OCI-LY3 (cell line): ENCODE measurements around the gene RGS18.

Experiments
- H2AFZ ChIP-seq: fragments of 200-600, 300-600 bp; shearing (Covaris generic); 2 replicates; pipeline ENCODE4 v1.6.0; 2014; ENCODE audit warnings: antibody characterized with exemption, low read depth, low read length
- H3K27ac ChIP-seq: fragments of 200-600, 300-600 bp; sonication (generic); 2 replicates; pipeline ENCODE4 v1.5.1; 2014; ENCODE audit warnings: mild to moderate bottlenecking, low read length, moderate library complexity, mixed read lengths
- H3K27me3 ChIP-seq: fragments of 200-600, 300-600 bp; sonication (generic); 2 replicates; pipeline ENCODE4 v1.6.1; 2014; ENCODE audit warnings: low read depth, low read length, mixed read lengths
- H3K36me3 ChIP-seq: fragments of 200-600, 300-600 bp; sonication (generic); replicated peaks from 2 replicates; pipeline ENCODE3; 2014; ENCODE audit warnings: low read depth, low read length, mixed read lengths
- H3K4me1 ChIP-seq: fragments of 300-600, 200-600 bp; sonication (generic); 2 replicates; pipeline ENCODE4 v1.6.1; 2014; ENCODE audit warnings: low read length, mixed read lengths
- H3K4me2 ChIP-seq: fragments of 200-600, 300-600 bp; sonication (generic); 2 replicates; pipeline ENCODE4 v1.6.1; 2014; ENCODE audit warnings: low read length, mixed read lengths
- H3K4me3 ChIP-seq: fragments of 300-600, 200-600 bp; sonication (generic); 2 replicates; pipeline ENCODE4 v1.5.1; 2014; ENCODE audit warnings: antibody characterized with exemption, mild to moderate bottlenecking, low read length, moderate library complexity
- H3K79me2 ChIP-seq: fragments of 300-600, 200-600 bp; shearing (Covaris generic); 2 replicates; pipeline ENCODE4 v1.6.1; 2014; ENCODE audit warnings: mild to moderate bottlenecking, low read length, mixed read lengths
- H3K9ac ChIP-seq: fragments of 300-600, 200-600 bp; shearing (Covaris generic); 2 replicates; pipeline ENCODE4 v1.6.0; 2014; ENCODE audit warnings: mild to moderate bottlenecking, low read length, moderate library complexity
- H3K9me3 ChIP-seq: fragments of 200-600, 300-600 bp; shearing (Covaris generic); 2 replicates; pipeline ENCODE4 v1.6.1; 2014; ENCODE audit warnings: low read length, mixed read lengths; ENCODE audit not compliant: insufficient read depth
- H4K20me1 ChIP-seq: fragments of 200-600, 300-600 bp; sonication (generic); 2 replicates; pipeline ENCODE4 v1.6.1; 2016; ENCODE audit warnings: low read length, mixed read lengths; ENCODE audit not compliant: insufficient read depth
- EZH2phosphoT487 ChIP-seq: fragments of 200-600 bp; shearing (Covaris generic); IDR thresholded peaks from 2 replicates; pipeline ENCODE4 v1.6.1; 2018; ENCODE audit warnings: antibody characterized with exemption, mixed run types, low read depth
- TF ChIP-seq, protein P1 (sequence below): fragments of 200-600, 300-600 bp; sonication (generic); IDR thresholded peaks from 2 replicates; pipeline ENCODE4 v1.5.1; 2014; ENCODE audit warnings: antibody characterized with exemption, low read length, low read depth

Gene RGS18, protein sequence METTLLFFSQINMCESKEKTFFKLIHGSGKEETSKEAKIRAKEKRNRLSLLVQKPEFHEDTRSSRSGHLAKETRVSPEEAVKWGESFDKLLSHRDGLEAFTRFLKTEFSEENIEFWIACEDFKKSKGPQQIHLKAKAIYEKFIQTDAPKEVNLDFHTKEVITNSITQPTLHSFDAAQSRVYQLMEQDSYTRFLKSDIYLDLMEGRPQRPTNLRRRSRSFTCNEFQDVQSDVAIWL

GRCh38 chr1:192158181-192158580 is at the start of gene RGS18:
Gene RGS18 (plus strand): TSS chr1:192158462. CDS start chr1:192158638, 176 bp downstream.
- Histone ChIP-seq H3K79me2 (no peaks in the 10 kb centered on the region), H3K36me3 (no peaks in the 10 kb centered on the region), H3K27me3 (peaks cover 6% of the 10 kb centered on the region; the same call in 1 of the 2 replicates), H2AFZ (no peak within 1 kb of the TSS), H3K9ac (no peak within 1 kb of the TSS), H3K27ac (peak within 1 kb of the TSS; percentile 23), H3K9me3 (no peaks in the 10 kb centered on the region), H3K4me1 (peaks cover 49% of the 10 kb centered on the region), H3K4me3 (no peak within 1 kb of the TSS), H3K4me2 (peak within 1 kb of the TSS; percentile 50), H4K20me1 (no peaks in the 10 kb centered on the region)
- TF ChIP-seq, protein P1, sequence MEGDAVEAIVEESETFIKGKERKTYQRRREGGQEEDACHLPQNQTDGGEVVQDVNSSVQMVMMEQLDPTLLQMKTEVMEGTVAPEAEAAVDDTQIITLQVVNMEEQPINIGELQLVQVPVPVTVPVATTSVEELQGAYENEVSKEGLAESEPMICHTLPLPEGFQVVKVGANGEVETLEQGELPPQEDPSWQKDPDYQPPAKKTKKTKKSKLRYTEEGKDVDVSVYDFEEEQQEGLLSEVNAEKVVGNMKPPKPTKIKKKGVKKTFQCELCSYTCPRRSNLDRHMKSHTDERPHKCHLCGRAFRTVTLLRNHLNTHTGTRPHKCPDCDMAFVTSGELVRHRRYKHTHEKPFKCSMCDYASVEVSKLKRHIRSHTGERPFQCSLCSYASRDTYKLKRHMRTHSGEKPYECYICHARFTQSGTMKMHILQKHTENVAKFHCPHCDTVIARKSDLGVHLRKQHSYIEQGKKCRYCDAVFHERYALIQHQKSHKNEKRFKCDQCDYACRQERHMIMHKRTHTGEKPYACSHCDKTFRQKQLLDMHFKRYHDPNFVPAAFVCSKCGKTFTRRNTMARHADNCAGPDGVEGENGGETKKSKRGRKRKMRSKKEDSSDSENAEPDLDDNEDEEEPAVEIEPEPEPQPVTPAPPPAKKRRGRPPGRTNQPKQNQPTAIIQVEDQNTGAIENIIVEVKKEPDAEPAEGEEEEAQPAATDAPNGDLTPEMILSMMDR = no peak
- TF ChIP-seq EZH2phosphoT487 = no peak

DNA sequence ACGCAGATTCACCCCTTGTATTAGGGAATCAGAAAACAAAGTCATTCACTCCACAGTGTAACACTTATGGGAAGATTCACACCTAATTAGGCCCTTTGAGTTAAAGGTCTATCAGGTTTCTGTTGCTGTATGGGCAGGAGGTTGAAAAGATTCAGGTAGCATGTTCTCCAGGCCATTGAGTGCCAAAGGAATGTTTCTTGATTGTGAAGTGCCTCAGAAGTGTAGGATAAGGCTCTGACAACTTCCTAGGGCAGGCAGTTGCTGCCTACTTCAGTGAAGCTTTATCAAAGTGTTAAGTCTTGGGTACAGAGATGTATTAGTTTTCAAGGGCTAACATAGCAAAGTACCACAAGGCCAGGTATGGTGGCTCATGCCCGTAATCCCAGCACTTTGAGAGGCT is 48.7 kb upstream of the RGS18 start:
- no peak overlapping the region for H3K4me2 ChIP-seq
- no peak overlapping the region for H3K27ac ChIP-seq
- TF ChIP-seq, protein P1 = no peak
- TF ChIP-seq EZH2phosphoT487 = no peak
- H3K9me3 ChIP-seq = no peaks in the 10 kb centered on the region
- no peaks in the 10 kb centered on the region for H4K20me1 ChIP-seq
- H3K36me3 ChIP-seq = no peaks in the 10 kb centered on the region
- H2AFZ ChIP-seq = no peak overlapping the region
- H3K4me1 ChIP-seq = no peaks in the 10 kb centered on the region
- H3K9ac ChIP-seq = no peak overlapping the region
- no peaks in the 10 kb centered on the region for H3K79me2 ChIP-seq
- H3K27me3 ChIP-seq = no peaks in the 10 kb centered on the region
- no peak overlapping the region for H3K4me3 ChIP-seq

DNA sequence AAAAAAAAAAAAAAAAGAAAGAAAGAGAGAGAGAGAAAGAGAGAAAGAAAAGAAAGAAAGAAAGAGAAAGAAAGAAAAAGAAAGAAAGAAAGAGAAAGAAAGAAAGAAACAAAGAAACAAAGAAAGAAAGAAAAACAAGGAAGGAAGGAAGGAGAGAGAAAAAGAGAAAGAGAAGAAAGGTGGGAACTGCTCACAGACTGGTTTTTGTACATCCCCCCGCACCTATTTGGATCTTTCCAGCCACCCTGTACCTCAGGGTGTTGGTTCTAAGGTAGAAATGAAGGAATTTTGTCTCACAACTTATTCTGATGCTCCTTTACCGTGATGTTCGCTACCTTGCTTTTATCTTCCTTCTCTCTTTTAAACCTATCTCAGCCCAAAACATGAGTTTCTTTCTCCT is 43.3 kb upstream of the RGS18 start:
- Histone ChIP-seq H3K9me3 (no peaks in the 10 kb centered on the region), H3K27ac (no peak overlapping the region), H3K9ac (no peak overlapping the region), H3K36me3 (no peaks in the 10 kb centered on the region), H2AFZ (no peak overlapping the region), H4K20me1 (no peaks in the 10 kb centered on the region), H3K4me1 (no peaks in the 10 kb centered on the region), H3K79me2 (no peaks in the 10 kb centered on the region), H3K4me3 (no peak overlapping the region), H3K4me2 (no peak overlapping the region), H3K27me3 (no peaks in the 10 kb centered on the region)
- TF ChIP-seq, protein P1 = no peak
- no peak for TF ChIP-seq EZH2phosphoT487

GRCh38 chr1:192118881-192119405 is 39.3 kb upstream of the RGS18 start:
- Histone ChIP-seq H4K20me1 (no peaks in the 10 kb centered on the region), H3K27ac (no peak overlapping the region), H3K79me2 (no peaks in the 10 kb centered on the region), H2AFZ (no peak overlapping the region), H3K36me3 (no peaks in the 10 kb centered on the region), H3K27me3 (no peaks in the 10 kb centered on the region), H3K4me2 (no peak overlapping the region), H3K4me3 (no peak overlapping the region), H3K4me1 (no peaks in the 10 kb centered on the region), H3K9me3 (no peaks in the 10 kb centered on the region), H3K9ac (no peak overlapping the region)
- TF ChIP-seq, protein P1 = no peak
- TF ChIP-seq EZH2phosphoT487 = no peak
